ENCODE data around the gene NIT1.

DNA sequence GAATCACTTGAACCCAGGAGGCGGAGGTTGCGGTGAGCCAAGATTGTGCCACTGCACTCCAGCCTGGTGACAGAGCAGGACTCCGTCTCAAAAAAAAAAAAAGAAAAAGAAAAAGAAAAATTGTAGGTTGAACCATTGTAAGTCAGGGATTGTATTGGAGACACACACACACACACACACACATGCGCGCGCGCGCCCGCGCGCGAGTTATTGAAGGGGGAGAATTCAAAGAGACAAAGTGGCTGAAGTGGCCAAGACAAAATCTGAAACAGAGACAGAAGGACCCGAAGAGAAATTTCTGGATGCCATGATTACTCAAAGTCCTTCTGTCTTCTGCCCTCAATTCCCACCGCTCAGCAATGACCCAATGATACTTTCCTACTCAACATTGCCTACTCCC, 23.4 kb upstream of the NIT1 start:
- no peak for TF ChIP-seq POLR2A (IDR thresholded peaks at IDR 0.05)
- TF ChIP-seq, protein P1, sequence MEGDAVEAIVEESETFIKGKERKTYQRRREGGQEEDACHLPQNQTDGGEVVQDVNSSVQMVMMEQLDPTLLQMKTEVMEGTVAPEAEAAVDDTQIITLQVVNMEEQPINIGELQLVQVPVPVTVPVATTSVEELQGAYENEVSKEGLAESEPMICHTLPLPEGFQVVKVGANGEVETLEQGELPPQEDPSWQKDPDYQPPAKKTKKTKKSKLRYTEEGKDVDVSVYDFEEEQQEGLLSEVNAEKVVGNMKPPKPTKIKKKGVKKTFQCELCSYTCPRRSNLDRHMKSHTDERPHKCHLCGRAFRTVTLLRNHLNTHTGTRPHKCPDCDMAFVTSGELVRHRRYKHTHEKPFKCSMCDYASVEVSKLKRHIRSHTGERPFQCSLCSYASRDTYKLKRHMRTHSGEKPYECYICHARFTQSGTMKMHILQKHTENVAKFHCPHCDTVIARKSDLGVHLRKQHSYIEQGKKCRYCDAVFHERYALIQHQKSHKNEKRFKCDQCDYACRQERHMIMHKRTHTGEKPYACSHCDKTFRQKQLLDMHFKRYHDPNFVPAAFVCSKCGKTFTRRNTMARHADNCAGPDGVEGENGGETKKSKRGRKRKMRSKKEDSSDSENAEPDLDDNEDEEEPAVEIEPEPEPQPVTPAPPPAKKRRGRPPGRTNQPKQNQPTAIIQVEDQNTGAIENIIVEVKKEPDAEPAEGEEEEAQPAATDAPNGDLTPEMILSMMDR (IDR thresholded peaks at IDR 0.05) = no peak
